Measurements from ENCODE around the gene ZNF621. TPM values are rescaled to one million over a fixed set of nuclear protein-coding genes. Genes with fewer than 3 reads are reported as not detected.

ZNF621 gene
- total RNA-seq, 1 donor from 2014 or later = 29.5 TPM

DNA sequence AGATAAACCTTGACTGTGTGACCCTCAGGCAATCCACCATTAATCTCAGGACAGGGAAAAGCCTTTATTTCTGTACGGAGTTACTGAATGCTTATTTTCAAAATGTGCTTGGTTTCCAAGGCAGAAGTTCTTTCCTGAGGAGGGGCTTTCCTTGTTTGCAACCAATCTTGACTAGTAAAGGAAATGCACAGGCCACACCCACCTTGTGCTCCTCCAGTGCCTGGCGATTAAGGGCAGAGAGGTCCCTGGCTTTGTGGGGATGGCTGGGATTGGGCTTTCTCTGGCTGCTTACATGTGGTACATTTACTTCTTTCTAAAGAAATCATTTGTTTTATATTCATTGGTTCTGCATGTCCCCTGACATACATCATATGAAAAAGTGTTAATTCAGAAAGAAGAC is 47.8 kb downstream of the ZNF621 start:
- no peak overlapping the region for H3K27ac Mint-ChIP-seq (ENCODE audit: unreplicated experiment)
- H3K4me3 Mint-ChIP-seq = no peak overlapping the region
- H3K36me3 Mint-ChIP-seq (ENCODE audit: low read depth) = peaks cover 2% of the 10 kb centered on the region
- peaks cover 5% of the 10 kb centered on the region for H3K4me1 Mint-ChIP-seq
- no peaks in the 10 kb centered on the region for H3K9me3 Mint-ChIP-seq
- peaks cover 5% of the 10 kb centered on the region for H3K27me3 Mint-ChIP-seq (ENCODE audit: low read depth)
- DNase-seq (ENCODE audit: low read depth, low spot score) = no peak
- TF ChIP-seq, protein P1, sequence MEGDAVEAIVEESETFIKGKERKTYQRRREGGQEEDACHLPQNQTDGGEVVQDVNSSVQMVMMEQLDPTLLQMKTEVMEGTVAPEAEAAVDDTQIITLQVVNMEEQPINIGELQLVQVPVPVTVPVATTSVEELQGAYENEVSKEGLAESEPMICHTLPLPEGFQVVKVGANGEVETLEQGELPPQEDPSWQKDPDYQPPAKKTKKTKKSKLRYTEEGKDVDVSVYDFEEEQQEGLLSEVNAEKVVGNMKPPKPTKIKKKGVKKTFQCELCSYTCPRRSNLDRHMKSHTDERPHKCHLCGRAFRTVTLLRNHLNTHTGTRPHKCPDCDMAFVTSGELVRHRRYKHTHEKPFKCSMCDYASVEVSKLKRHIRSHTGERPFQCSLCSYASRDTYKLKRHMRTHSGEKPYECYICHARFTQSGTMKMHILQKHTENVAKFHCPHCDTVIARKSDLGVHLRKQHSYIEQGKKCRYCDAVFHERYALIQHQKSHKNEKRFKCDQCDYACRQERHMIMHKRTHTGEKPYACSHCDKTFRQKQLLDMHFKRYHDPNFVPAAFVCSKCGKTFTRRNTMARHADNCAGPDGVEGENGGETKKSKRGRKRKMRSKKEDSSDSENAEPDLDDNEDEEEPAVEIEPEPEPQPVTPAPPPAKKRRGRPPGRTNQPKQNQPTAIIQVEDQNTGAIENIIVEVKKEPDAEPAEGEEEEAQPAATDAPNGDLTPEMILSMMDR (conservative IDR thresholded peaks at IDR 0.05) = no peak

DNA sequence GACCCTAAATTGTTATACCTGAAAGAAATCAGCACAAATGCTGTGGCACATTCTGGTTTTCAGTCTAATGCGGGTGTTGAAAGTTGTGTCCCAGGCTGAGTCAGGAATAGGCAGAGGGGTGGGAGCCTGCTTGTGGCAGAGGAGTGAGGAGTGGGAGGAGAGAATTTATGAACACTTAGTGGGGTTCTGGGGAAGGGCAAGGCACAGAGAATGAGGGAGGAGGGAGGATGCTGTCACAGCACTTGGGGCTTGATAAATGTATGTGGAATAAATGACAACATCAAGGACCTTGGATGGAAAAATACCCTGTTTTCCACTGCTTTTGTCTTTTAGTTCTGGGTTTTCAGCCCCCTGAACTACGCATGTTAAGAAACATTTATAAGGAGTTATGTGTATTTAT is 49.3 kb downstream of the ZNF621 start:
- TF ChIP-seq, protein P1 (conservative IDR thresholded peaks at IDR 0.05) = no peak
- DNase-seq (ENCODE audit: low read depth, low spot score) = no peak
- H3K27ac Mint-ChIP-seq (ENCODE audit: unreplicated experiment) = peak overlapping the region; percentile 94

DNA sequence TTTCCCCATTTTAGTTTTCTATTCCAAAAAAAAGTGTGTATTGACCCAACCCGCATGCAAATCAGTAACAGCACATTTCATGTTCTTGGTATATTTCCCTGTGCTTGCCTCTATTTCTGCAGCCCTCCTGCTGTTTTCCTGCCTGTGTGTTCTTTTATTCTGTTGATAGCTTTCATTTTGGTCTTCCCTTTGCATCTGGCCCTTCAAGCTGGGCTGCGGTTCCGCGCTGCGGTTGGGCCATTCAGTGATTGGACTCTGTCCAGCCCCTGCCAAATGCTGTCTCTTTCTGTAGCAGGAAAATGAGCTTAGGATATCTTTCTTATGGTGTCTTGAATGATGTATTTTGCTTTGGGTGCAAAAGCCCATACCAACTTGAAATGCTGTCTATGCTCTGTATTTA is 49.9 kb downstream of the ZNF621 start:
- no peak overlapping the region for H3K4me3 Mint-ChIP-seq
- no peaks in the 10 kb centered on the region for H3K36me3 Mint-ChIP-seq (ENCODE audit: low read depth)
- TF ChIP-seq, protein P1 (conservative IDR thresholded peaks at IDR 0.05) = no peak
- H3K4me1 Mint-ChIP-seq = peaks cover 5% of the 10 kb centered on the region
- DNase-seq (ENCODE audit: low read depth, low spot score) = no peak
- H3K9me3 Mint-ChIP-seq = no peaks in the 10 kb centered on the region
- no peak overlapping the region for H3K27ac Mint-ChIP-seq (ENCODE audit: unreplicated experiment)
- peaks cover 5% of the 10 kb centered on the region for H3K27me3 Mint-ChIP-seq (ENCODE audit: low read depth)

More for the DNA sequence above, 49.3 kb downstream of the ZNF621 start:
- H3K4me1 Mint-ChIP-seq = peaks cover 5% of the 10 kb centered on the region
- no peaks in the 10 kb centered on the region for H3K36me3 Mint-ChIP-seq (ENCODE audit: low read depth)
- peaks cover 5% of the 10 kb centered on the region for H3K27me3 Mint-ChIP-seq (ENCODE audit: low read depth)
- no peaks in the 10 kb centered on the region for H3K9me3 Mint-ChIP-seq
- H3K4me3 Mint-ChIP-seq = no peak overlapping the region

DNA sequence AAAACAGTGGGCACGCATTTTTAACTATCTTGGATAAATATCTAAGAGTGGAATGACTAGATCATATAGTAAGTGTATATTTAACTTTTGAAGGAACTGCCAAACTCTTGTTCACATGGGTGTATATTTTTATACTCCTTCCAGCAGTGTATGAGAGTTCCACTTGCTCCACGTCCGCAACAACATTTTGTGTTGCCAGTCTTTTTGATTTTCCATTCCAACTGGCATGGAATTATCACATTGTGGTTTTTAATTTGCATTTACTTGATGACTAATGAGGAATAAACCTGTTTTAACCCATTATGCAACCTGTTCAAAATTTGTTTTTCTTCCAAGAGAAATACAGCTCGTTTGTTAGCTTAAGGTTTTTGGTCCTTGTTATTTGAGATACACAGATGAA is 51.6 kb downstream of the ZNF621 start:
- Mint-ChIP-seq H3K4me3 (no peak overlapping the region), H3K9me3 (no peaks in the 10 kb centered on the region), H3K36me3 (ENCODE audit: low read depth) (no peaks in the 10 kb centered on the region), H3K27me3 (ENCODE audit: low read depth) (peaks cover 7% of the 10 kb centered on the region), H3K27ac (ENCODE audit: unreplicated experiment) (no peak overlapping the region), H3K4me1 (peaks cover 8% of the 10 kb centered on the region)
- DNase-seq (ENCODE audit: low read depth, low spot score) = no peak
- TF ChIP-seq, protein P1 (conservative IDR thresholded peaks at IDR 0.05) = no peak

DNA sequence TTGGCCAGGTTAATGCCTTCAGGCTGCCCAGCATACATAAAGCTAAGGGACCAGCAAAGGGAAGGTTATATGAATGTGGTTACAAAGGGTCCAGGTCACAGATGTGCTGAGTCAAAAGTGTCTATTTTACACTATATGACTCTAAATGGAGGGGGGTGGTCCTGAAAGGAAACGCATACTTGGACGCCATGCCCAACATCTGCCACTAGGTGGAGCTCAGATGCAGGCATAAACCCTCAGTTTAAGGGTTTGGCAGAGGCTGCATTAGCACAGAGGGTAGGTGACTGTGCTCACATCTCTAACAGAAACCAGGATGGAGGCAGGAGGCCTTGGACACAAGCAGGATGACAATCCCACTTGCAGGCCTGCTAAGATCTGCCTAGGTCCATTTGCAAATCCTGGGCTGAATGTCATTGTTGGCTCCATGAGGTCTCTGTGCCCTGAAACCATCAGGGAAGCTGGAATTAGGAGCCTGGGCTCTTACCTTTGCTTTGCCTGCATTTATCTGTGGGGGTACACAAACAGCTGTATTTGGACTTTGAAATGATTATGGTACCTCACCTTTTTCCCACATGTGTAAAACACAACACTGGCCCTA is 55.8 kb downstream of the ZNF621 start:
- no peak overlapping the region for H3K4me3 Mint-ChIP-seq
- peaks cover 2% of the 10 kb centered on the region for H3K27me3 Mint-ChIP-seq (ENCODE audit: low read depth)
- no peaks in the 10 kb centered on the region for H3K9me3 Mint-ChIP-seq
- peaks cover 31% of the 10 kb centered on the region for H3K4me1 Mint-ChIP-seq
- H3K36me3 Mint-ChIP-seq (ENCODE audit: low read depth) = no peaks in the 10 kb centered on the region
- TF ChIP-seq, protein P1 (conservative IDR thresholded peaks at IDR 0.05) = peak; percentile 98
- DNase-seq (ENCODE audit: low read depth, low spot score) = peak; percentile 80
- no peak overlapping the region for H3K27ac Mint-ChIP-seq (ENCODE audit: unreplicated experiment)

Measured in neural crest cell (in vitro differentiated cells).